Activated CD8-positive, alpha-beta T cell treated with anti-CD3 and anti-CD28 coated beads for 36 hours (primary cell): ENCODE results near the gene EPHA5. TPM values are rescaled to one million over a fixed set of nuclear protein-coding genes. Genes with fewer than 3 reads are reported as not detected.

Experiments used
- ATAC-seq: fragments of 200-7000 bp; cut with Tn5 transposase; one replicate; pipeline ENCODE4 v1.10.0; 2021; ENCODE audit warnings: mild to moderate bottlenecking, moderate library complexity
- CTCF ChIA-PET: fragments of 350-600 bp; sonication (Branson Sonifier 250); formaldehyde crosslinking; loops from one replicate; lab custom pipeline; 2021; ENCODE audit warnings: antibody characterized with exemption; lab: Charles Lee
- POLR2A ChIA-PET: fragments of 350-600 bp; sonication (Branson Sonifier 250); formaldehyde crosslinking; loops from one replicate; lab custom pipeline; 2021; ENCODE audit warnings: antibody characterized with exemption; lab: Charles Lee
- DNase-seq: peaks from one replicate; pipeline ENCODE4 v3.0.0-alpha.2; 2020
- H3K27ac Mint-ChIP-seq: one replicate; pipeline ENCODE4 v1.8.0; 2021; ENCODE audit warnings: mild to moderate bottlenecking, mixed read lengths
- H3K27me3 Mint-ChIP-seq: one replicate; pipeline ENCODE4 v1.8.0; 2021; ENCODE audit warnings: mixed read lengths
- H3K36me3 Mint-ChIP-seq: one replicate; pipeline ENCODE4 v1.8.0; 2021; ENCODE audit warnings: low read depth, mixed read lengths
- H3K4me1 Mint-ChIP-seq: one replicate; pipeline ENCODE4 v1.8.0; 2021; ENCODE audit warnings: low read depth, mixed read lengths
- H3K4me3 Mint-ChIP-seq: one replicate; pipeline ENCODE4 v1.8.0; 2021; ENCODE audit warnings: mild to moderate bottlenecking, moderate library complexity, mixed read lengths
- H3K9me3 Mint-ChIP-seq: one replicate; pipeline ENCODE4 v1.8.0; 2021; ENCODE audit warnings: mixed read lengths
- CTCF ChIP-seq: fragments of 200-600 bp; IDR thresholded peaks from one replicate; pipeline ENCODE4 v1.8.0; 2022; ENCODE audit warnings: antibody characterized with exemption, mild to moderate bottlenecking
- intact Hi-C: fragments of 100-400 bp; cut with micrococcal nuclease; formaldehyde crosslinking; loops from one replicate; pipeline ENCODE4 v1.10.0; 2022
- total RNA-seq, 2 experiments: library from RNA; stranded (reverse); gene quantifications; one replicate each; pipeline ENCODE4 v1.2.3, GENCODE V29; 2021

EPHA5 gene
- total RNA-seq, 2 experiments from 2014 or later, result not detected

- no peak overlapping the region for H3K4me3 Mint-ChIP-seq
- POLR2A ChIA-PET, result no interaction called here
- no peak for TF ChIP-seq CTCF
- ATAC-seq, result no peak
- peaks cover 2% of the 10 kb centered on the region for H3K9me3 Mint-ChIP-seq
- no peaks in the 10 kb centered on the region for H3K4me1 Mint-ChIP-seq
- no peaks in the 10 kb centered on the region for H3K27me3 Mint-ChIP-seq
- CTCF ChIA-PET, result no interaction called here
- no peaks in the 10 kb centered on the region for H3K36me3 Mint-ChIP-seq
- DNase-seq, result no peak
- no peak overlapping the region for H3K27ac Mint-ChIP-seq
- intact Hi-C loops, result no loop called here
Observed at GRCh38 chr4:65498606-65499005, 171.7 kb downstream of the EPHA5 start.

- H3K9me3 Mint-ChIP-seq, result peaks cover 2% of the 10 kb centered on the region
- no peak overlapping the region for H3K4me3 Mint-ChIP-seq
- DNase-seq (no peak), ATAC-seq (no peak)
- TF ChIP-seq CTCF, result no peak
- H3K36me3 Mint-ChIP-seq, result no peaks in the 10 kb centered on the region
- H3K27ac Mint-ChIP-seq, result no peak overlapping the region
- ChIA-PET POLR2A (no interaction called here), CTCF (no interaction called here)
- intact Hi-C loops, result no loop called here
- no peaks in the 10 kb centered on the region for H3K27me3 Mint-ChIP-seq
- no peaks in the 10 kb centered on the region for H3K4me1 Mint-ChIP-seq
Observed at GRCh38 chr4:65495439-65495838, 174.8 kb downstream of the EPHA5 start.

DNA sequence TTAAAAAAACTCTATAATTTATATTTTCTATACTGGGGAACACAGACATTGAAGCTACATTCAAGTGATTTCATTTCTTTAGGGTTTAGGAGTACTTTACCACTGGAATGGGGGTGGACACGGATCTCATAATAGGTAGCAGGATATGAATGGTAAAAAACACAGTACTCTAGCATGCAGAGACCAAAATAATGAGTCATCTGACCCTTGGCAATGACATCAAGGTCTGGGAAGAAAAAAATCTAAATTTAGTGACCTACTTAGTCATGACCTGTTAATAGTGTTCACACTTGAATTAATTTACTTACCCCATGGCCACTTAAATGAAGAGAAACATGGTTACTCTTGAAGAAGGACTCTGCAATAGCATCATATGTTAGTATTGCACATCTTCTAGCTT, 187.9 kb downstream of the EPHA5 start:
- no peak for TF ChIP-seq CTCF
- POLR2A ChIA-PET, result no interaction called here
- H3K4me3 Mint-ChIP-seq, result no peak overlapping the region
- no peak for ATAC-seq
- intact Hi-C loops, result no loop called here
- no peak for DNase-seq
- peaks cover 6% of the 10 kb centered on the region for H3K9me3 Mint-ChIP-seq
- CTCF ChIA-PET, result no interaction called here
- H3K27me3 Mint-ChIP-seq, result no peaks in the 10 kb centered on the region
- no peak overlapping the region for H3K27ac Mint-ChIP-seq
- H3K4me1 Mint-ChIP-seq, result no peaks in the 10 kb centered on the region
- no peaks in the 10 kb centered on the region for H3K36me3 Mint-ChIP-seq

DNA sequence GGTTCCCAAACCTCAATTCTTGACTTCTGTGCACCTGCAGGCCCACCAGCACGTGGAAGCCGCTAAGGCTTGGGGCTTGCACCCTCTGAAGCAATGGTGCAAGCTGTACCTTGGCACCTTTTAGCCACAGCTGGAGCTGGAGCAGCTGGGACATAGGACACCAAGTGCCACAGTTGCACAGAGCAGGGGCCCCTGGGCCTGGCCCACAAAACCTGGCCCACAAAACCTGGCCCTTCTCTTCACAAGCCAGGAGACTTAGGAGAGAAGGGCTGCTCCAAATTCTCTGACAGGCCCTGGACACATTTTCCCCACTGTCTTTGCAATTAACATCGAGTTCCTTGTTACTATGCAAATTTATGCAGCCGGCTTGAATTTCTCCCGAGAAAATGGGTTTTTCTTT, 197.8 kb downstream of the EPHA5 start:
- CTCF ChIA-PET, result no interaction called here
- intact Hi-C loops, result no loop called here
- H3K9me3 Mint-ChIP-seq, result peaks cover 3% of the 10 kb centered on the region
- H3K27ac Mint-ChIP-seq, result no peak overlapping the region
- H3K4me1 Mint-ChIP-seq, result no peaks in the 10 kb centered on the region
- H3K4me3 Mint-ChIP-seq, result no peak overlapping the region
- POLR2A ChIA-PET, result no interaction called here
- no peaks in the 10 kb centered on the region for H3K36me3 Mint-ChIP-seq
- no peak for TF ChIP-seq CTCF
- ATAC-seq, result no peak
- DNase-seq, result no peak
- H3K27me3 Mint-ChIP-seq, result no peaks in the 10 kb centered on the region

- Mint-ChIP-seq H3K4me3 (no peak overlapping the region), H3K4me1 (no peaks in the 10 kb centered on the region), H3K27ac (no peak overlapping the region), H3K9me3 (peaks cover 8% of the 10 kb centered on the region), H3K27me3 (no peaks in the 10 kb centered on the region), H3K36me3 (no peaks in the 10 kb centered on the region)
- POLR2A ChIA-PET, result no interaction called here
- no peak for TF ChIP-seq CTCF
- CTCF ChIA-PET, result no interaction called here
- no peak for DNase-seq
- no peak for ATAC-seq
- intact Hi-C loops, result no loop called here
Observed at GRCh38 chr4:65467068-65467680, 203.1 kb downstream of the EPHA5 start.
